LNCaP clone FGC (cell line): ENCODE data around the gene STARD13.
"Not testable (repeated sequence)": the region's sequence is repeated elsewhere in the genome, so short reads cannot be mapped to it uniquely, and the experiment has no call there.

Source experiments
- DNase-seq: peaks from one replicate; pipeline ENCODE4 v3.0.0-alpha.2; 2011; ENCODE audit warnings: low read depth
- H3K4me3 ChIP-seq: 2 replicates; pipeline ENCODE4 v1.5.1; 2011; ENCODE audit warnings: mild to moderate bottlenecking, low read depth, low read length, control low read depth
- TF ChIP-seq, protein P1 (sequence below): IDR thresholded peaks from 2 replicates; pipeline ENCODE4 v1.5.1; 2012; ENCODE audit warnings: mild to moderate bottlenecking; ENCODE audit not compliant: control insufficient read depth, insufficient read depth; ENCODE audit errors: extremely low read depth

Gene STARD13

DNA sequence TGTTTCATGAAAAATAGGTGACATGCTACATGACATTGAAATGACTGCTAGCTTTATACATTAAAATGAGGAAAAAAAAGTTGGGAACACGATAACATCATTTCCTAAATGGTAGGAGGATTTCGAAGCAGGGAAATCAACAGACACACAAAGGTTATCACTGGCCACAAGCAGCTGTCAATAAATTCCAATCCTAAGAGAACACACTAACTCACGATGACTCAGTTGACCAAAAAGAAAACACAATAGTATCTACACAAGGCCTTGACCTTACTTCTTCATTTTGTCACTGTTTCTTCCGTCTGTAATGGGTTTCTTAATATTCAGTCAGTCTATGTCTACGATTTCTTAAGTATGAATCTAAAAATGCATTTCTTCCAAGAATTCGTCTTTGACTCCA, 36.5 kb downstream of the STARD13 start:
- H3K4me3 ChIP-seq = no peak overlapping the region
- TF ChIP-seq, protein P1, sequence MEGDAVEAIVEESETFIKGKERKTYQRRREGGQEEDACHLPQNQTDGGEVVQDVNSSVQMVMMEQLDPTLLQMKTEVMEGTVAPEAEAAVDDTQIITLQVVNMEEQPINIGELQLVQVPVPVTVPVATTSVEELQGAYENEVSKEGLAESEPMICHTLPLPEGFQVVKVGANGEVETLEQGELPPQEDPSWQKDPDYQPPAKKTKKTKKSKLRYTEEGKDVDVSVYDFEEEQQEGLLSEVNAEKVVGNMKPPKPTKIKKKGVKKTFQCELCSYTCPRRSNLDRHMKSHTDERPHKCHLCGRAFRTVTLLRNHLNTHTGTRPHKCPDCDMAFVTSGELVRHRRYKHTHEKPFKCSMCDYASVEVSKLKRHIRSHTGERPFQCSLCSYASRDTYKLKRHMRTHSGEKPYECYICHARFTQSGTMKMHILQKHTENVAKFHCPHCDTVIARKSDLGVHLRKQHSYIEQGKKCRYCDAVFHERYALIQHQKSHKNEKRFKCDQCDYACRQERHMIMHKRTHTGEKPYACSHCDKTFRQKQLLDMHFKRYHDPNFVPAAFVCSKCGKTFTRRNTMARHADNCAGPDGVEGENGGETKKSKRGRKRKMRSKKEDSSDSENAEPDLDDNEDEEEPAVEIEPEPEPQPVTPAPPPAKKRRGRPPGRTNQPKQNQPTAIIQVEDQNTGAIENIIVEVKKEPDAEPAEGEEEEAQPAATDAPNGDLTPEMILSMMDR = no peak
- DNase-seq = no peak

DNA sequence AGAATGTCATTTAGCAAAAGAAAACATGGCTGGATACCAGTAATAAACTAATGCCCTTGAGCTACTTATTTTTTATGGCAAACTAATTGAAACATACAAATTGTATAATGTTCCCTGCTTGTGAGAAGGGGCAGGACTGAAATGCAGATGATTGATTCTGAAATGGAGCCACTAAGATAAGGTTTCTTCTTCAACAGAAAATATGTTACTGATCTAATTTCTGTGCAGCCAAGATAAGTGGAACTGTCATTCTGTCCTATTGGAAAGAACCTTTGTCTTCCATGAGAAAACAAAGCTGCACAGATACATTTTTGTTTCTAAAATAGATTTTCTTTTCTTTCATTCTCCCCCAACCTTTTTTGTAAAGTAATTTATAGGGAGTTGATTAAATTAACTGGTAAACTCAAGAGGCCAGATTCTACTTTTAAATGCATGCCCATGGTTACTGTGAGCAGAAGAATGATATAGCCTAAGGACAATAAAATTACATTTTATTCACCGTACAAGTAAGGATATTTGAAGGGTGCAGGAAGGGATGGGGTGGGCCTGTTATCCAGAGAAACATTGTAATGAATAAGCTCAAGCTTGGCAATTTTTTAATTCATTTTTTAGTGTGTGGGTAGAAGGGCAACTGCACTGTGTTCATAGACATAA, 39.9 kb downstream of the STARD13 start:
- H3K4me3 ChIP-seq = no peak overlapping the region
- DNase-seq = no peak
- TF ChIP-seq, protein P1 = no peak

DNA sequence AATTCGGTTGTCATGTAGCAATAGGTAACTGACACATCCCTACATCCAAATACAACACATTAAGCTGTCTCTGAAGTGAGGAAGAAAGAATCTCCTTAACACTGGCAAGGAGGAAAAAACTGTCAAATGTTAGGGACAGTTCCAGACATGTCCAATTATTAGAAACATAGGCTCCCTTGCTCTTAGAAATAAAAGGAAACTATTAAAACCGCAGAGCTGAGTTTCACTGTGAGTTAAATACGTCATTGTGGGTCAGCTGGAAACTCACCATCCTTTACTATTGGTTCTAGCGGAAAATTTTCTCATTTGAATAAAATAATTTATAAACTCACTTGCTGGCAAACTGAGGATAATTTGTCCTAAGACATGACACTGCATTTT, 40.7 kb downstream of the STARD13 start:
- TF ChIP-seq, protein P1 = no peak
- no peak for DNase-seq
- no peak overlapping the region for H3K4me3 ChIP-seq

DNA sequence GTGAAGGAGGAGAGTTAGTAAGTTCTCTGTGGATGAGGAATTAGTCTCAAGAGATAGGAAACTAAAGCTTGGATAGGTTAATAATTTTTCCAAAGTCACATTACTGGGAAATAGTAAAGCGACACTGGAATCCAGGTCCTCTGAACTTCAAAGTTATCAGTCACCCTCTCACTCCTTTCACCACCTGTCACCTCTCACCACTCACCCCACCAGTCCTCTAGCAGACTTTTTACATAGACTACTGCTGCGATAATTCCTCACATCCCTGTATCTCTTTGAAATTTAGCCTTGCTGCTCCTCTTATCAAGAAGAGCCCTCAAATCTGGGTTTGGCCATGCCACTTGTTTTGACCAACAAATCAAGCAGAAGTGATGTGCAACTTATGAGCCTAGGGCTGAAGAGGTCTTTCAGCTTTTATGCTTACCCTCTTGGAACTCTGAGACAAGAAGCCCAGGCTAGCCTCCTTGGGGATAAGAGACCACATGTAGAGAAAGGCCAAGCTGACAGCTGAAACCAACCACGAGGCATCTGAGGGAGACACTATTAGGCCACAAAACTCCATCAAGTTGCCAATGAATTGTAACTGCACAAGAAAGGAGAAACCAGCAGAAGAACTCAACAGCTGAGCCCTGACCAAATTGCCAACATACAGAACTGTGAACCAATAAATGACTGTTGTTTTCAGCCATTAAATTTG, 41.2 kb downstream of the STARD13 start:
- DNase-seq = no peak
- TF ChIP-seq, protein P1 = no peak
- H3K4me3 ChIP-seq = no peak overlapping the region

DNA sequence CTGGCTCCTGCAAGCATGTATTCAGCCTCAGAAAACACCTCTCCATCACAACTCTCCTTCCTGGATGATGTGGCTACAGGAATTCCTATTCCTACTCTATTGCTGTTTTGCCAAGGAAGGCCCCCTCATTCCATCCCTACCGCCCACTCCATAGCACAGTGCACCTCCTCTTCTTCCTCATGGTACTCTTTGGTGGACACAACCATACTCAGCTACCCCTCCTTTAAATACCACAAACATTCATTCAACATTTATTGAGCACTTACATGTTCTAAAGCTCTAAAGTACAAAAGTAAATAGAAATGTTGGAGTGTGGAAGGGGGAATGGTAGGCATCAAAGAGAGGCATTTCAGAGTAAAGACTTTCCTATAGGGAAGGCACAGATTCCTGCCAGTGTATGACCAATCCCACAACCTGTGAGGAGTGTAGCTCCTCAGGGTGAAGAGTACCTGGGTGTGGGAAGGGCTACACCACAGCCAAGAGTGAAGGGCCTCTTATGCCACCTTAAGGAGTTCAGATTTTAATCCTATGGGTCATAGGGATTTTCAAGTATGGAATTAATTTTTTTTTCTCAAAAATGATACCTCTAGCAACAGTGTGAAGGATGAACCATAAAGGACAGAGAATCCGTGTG, 42.5 kb downstream of the STARD13 start:
- DNase-seq = no peak

DNA sequence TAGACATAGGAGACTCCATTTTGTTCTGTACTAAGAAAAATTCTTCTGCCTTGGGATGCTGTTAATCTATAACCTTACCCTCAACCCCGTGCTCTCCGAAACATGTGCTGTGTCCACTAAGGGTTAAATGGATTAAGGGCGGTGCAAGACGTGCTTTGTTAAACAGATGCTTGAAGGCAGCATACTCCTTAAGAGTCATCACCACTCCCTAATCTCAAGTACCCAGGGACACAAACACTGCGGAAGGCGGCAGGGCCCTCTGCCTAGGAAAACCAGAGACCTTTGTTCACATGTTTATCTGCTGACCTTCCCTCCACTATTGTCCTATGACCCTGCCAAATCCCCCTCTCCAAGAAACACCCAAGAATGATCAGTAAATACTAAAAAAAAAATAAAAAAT, 43.2 kb downstream of the STARD13 start:
- not testable (repeated sequence) for H3K4me3 ChIP-seq, DNase-seq

More for the DNA sequence above, 42.5 kb downstream of the STARD13 start:
- no peak overlapping the region for H3K4me3 ChIP-seq
- TF ChIP-seq, protein P1 = no peak

DNA sequence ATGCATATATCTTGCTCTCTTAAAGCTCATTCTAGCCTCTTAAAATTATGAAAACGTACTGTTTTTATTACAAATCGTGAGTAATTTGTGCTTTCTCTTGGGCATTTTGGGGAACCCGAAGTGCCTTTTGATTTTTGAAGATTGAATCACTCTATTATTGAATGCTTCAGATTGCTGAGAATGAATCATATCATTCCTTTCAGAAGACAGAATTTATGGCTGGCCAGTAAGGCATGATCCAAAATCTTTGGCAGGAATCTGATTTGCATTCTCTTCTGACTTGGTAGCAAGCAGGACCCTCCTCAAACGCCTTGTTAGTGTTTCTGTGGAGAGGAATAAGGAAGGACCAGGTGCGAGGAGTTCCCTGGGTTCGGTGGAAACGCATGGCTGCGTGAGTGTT, 49.5 kb downstream of the STARD13 start:
- H3K4me3 ChIP-seq = no peak overlapping the region
- TF ChIP-seq, protein P1 = no peak
- DNase-seq = no peak
